Lung microvascular endothelial cell (primary cell): Measurements from ENCODE around the gene NID2. TPM values are rescaled to one million over a fixed set of nuclear protein-coding genes. Genes with fewer than 3 reads are reported as not detected.

ENCODE experiments used
- DNase-seq, 2 donors: peaks; one replicate each; pipeline versions ENCODE4 v3.0.0 to v3.0.0-alpha.2; 2010; ENCODE audit warnings: low read depth in 2 of 2
- total RNA-seq: library from RNA; depleted of rRNA; stranded (reverse); fragments of >200 nt; gene quantifications from 2 replicates; pipeline ENCODE4 v1.2.1, GENCODE V29; 2014

Gene NID2
- total RNA-seq, 1 donor from 2014 or later = 9.7 TPM

- no peak for DNase-seq
Observed at GRCh38 chr14:52079239-52079959, 10.5 kb upstream of the NID2 start.

DNA sequence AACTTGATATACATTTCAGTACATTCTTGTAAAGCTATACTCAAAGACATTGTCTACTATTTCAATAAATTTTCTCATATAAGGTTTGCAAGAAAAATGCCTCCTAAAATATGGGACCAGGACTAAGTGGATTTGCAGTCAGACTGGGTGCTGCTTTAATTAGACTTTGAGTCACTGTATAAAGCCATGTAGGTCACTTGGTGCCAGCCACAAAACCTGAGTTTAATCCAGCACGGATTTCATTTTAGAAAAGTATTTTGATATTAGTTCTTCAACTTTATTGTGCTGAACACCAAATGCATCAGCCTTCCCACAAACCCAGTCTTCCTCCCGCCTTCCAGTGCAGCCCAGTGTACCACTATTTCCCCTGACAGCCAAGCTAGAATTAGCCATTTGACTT is 9.9 kb upstream of the NID2 start:
- no peak for DNase-seq

DNA sequence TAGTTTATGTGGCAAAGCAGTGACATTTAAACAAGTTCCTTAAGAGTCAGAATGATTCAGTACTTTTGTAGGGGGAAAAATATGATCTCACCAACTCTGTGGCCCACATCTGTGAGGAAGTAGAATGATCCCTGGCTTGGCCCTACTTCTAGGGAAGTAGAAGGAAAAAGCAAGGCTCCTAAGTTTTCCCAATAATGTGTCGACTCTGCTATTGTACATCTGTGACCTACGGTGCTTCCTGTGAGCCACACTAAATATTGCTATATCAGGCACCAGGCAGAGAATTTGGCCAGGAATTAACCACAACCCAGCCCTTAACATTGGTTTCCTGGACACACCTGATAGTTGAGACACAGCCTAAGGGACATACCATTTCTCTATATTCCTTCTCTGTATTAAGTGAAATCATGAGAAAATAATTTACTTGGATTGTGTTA is 9.3 kb upstream of the NID2 start:
- DNase-seq = peak; percentile 4 to 20

DNA sequence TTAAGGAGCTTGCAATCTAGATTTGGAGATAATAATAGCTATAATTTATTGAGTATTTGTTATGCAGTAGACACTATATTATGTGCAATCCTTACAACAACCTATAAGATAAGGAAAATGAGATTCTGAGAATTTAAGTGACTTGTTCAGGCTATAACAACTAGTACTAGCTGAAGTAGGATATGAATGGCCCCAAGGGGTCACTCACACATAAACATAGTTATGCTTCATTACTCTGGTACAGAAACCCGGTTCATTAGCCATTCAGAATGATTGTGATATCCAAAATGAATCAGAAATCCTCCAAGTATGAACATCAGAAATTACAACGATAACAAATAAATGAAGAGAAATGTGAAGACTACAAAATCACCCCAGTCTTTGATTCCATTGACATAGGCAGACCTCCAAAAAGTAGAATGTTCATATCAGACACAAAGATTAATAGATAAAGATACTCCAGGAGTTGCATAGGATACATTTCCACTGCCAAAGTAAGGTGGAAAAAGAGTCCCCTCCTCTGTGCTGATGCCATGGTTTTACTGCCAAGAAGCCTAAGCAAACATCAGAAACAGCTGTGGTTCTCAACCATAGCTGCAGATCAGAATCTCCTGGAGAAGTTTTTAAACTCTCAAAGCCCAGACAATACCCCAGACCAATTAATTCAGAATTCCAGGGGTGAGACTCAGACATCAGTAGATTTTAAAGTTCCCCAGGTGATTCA is 8.6 kb upstream of the NID2 start:
- DNase-seq = no peak

- peak; percentile 4 to 81 for DNase-seq
Observed at GRCh38 chr14:52076334-52076733, 7.5 kb upstream of the NID2 start.

GRCh38 chr14:52075371-52075770 is 6.5 kb upstream of the NID2 start:
- no peak for DNase-seq

DNA sequence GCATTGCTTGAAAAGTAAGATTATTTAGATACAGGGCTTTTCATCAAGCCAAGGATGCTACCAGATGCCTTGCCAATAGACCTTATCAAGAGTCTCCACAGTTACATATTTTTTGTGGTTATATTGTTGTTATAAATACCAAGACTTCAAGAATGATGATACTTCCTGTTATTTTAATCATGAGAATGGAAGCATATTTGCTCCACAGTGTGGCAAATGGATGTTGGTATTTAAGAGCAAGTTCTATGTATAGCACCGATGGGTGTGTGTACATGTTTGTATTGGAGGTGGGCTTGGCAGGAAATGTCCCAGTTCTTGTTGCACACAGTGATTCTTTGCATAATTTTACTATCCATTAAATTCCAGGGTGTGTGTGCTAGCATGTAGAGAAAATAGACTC is 4.4 kb upstream of the NID2 start:
- no peak for DNase-seq

- DNase-seq = no peak
Observed at GRCh38 chr14:52072266-52072780, 3.5 kb upstream of the NID2 start.

DNA sequence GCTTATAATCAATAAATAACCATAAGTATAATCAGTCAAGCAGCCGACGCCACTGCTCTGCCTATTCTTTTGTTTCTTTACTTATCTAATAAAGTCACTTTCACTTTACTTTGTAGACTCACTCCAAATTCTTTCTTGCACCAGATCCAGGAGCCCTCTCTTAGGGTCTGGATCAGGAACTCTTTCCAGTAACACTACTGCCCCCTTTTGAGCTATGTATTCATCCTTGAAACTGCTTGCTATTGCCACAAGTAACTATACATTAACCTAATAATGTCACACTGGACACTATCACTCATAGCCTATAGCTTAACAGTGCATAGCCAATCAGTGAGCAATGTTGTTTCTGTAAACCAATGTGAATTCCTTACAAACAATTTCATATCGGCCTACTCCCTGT is 2.8 kb upstream of the NID2 start:
- peak; percentile 35 to 43 for DNase-seq

- DNase-seq = no peak
Observed at GRCh38 chr14:52070051-52070431, 1.2 kb upstream of the NID2 start.

GRCh38 chr14:52069307-52070050 is 620 bp upstream of the NID2 start:
- peak; percentile 2 to 11 for DNase-seq

DNA sequence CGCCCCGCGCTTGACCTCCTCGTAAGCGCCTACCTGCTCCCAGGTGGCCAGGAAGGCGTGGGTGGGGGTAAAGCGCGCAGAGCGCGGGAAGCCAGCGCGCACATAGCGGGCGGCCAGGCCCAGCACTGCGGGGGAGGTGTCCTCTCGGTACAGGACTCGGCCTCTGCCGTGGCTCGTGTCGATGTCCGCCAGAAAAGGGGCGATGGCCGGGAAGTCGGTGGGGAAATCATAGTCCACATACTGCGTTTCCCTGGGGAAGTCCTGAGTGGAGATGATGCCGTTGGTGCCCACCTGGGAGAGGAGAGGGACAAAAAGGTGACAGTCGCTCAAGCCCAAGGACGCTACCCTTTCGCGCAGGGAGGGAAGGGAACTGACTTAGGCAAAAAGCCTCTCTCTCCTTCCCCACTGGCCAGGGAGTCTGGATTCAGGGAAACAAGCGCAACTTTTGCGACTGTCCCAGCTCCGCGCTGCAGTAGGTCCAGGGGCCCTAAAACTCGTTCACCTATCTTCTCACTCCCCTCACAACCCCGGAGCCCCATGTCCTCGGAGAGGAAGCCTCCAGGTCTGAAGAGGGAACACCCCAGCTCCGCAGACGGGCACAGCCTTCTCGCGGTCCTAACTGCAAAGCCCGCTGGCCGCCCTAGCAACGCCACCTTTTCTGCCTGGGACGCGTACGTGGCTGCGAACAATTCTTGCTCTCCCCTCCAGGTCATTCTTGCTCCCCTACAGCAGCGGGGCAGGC is 815 bp downstream of the NID2 start:
- peak; percentile 20 to 44 for DNase-seq

- DNase-seq = no peak
Observed at GRCh38 chr14:52064174-52064573, 4.7 kb downstream of the NID2 start.

DNA sequence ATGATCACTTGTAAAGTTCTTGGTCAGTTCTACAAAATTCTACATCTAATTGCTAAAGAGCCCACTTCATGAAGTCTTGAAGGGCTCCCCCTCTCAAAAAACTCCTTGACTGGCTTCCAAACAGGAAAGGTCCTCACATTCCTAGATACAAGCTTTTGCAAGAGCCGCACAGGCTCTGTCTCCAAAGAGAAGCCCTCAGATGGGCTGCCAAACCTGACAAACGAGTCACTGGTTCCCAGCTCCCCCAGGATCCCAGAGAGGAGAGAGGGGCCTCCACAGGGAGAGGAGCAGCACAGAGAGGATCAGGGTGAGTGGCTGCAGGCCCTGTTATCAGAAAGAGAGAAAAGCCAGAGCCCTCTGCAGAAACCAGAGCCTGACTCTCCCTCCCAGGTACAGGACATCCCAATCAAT is 5.8 kb downstream of the NID2 start:
- DNase-seq = no peak

- DNase-seq = no peak
Observed at GRCh38 chr14:52061890-52062289, 7.0 kb downstream of the NID2 start.

DNA sequence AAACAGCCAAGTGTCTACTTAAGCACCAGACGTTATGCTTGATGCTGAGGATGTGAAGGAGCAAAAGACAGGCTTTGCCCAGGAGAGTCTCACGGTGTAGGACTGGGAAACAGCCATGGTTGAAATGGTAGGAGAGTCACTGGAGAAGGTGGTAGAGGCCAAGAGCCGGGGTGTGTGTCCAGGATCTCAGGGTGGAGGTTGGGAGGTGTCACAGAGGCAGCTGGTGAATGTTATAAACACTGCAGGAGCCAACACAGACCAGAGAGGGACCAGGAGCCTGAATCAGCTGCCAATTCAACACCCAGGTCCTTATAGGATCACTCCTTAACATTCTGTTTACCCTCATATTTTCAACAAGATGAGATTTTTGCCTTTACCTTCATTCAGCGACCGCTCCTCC is 7.5 kb downstream of the NID2 start:
- DNase-seq = no peak

DNA sequence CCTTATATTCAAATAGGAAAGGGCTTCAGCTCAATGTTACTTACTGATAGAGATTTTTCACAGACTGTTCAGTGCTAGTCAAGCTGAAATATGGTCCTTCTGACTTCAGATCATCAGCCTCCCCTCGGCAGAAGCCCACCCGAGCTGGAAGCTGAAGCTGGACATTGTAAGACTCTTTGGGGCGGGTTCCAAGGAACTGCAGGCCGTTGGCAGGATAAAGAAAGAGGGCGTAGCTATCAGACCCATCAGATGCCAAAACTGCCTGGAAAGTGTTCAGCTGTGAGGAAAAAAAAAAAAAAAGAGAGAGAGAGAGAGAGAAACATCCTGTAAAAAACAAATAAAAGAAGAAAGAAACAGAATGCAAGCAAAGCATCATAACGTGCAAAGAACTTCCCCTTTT is 8.8 kb downstream of the NID2 start:
- DNase-seq = no peak

GRCh38 chr14:52059649-52060048 is 9.2 kb downstream of the NID2 start:
- DNase-seq = no peak

DNA sequence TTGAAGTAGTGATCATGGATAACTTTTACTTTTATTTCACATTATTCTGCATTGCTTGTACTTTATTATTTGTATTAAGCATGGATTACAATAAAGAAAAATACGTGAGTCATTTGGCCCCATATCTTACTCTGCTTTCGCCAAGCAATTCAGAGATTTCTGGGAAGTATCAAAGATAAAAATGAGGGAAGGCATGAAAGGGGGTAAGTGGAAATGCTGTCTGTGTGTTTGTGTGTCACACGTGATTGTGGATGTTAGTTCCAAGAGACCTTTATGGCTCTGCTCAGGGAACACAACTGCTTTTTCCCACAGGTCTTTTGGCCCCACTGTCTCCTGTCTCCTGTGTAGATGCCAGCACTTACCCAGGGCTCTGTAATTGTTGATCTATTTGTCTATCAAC is 10.5 kb downstream of the NID2 start:
- no peak for DNase-seq

DNA sequence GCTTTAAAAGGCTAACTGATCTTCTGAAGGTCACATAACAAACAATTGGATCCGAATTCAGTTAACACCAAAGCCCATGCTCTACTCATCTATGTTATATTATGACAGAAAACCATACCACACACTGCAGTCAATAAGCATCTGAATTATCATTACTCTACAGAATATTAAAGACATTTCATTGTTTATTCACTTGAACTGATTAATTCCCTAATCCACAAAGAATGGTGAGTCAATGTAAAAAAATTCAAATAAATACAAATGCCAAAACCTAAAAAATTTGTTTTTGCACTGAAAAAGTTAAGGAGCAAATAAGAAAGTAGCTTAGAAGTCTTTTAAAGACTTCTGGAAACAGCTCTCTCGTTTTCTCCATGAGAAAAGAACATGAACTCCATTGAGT is 13.7 kb downstream of the NID2 start:
- no peak for DNase-seq

- DNase-seq = no peak
Observed at GRCh38 chr14:52054678-52055077, 14.2 kb downstream of the NID2 start.

- DNase-seq = peak in 1 of 2 donors; percentile 34
Observed at GRCh38 chr14:52053044-52053443, 15.8 kb downstream of the NID2 start.
